Measurements from ENCODE around the gene TARBP2.

GRCh38 chr12:53493610-53494391 lies 7.3 kb upstream of the TARBP2 start:
- TF ChIP-seq CTCF (IDR thresholded peaks at IDR 0.05; ENCODE audit: low read depth, low read length, poor library complexity, severe bottlenecking) (no peak), EZH2phosphoT487 (IDR thresholded peaks at IDR 0.05; ENCODE audit: borderline replicate concordance, low read length) (no peak)

Measured in DOHH2 (cell line).